MM.1S (cell line): ENCODE measurements around the gene LGALS9.
"Not testable (repeated sequence)": the region's sequence is repeated elsewhere in the genome, so short reads cannot be mapped to it uniquely, and the experiment has no call there.

ENCODE experiments used
- DNase-seq: peaks from one replicate; pipeline ENCODE4 v3.0.0-alpha.2; 2015
- H2AFZ ChIP-seq: fragments of 300-600 bp; sonication (generic); 2 replicates; pipeline ENCODE4 v1.6.0; 2016; ENCODE audit warnings: antibody characterized with exemption, low read length
- H3F3A ChIP-seq: fragments of 300-600 bp; sonication (generic); 2 replicates; pipeline ENCODE4 v1.6.1; 2016; ENCODE audit warnings: mild to moderate bottlenecking, antibody characterized with exemption, low read length, moderate library complexity, mixed read lengths; ENCODE audit not compliant: insufficient read depth
- H3K27ac ChIP-seq: fragments of 300-600 bp; sonication (generic); 2 replicates; pipeline ENCODE4 v1.5.1; 2016; ENCODE audit warnings: mild to moderate bottlenecking, low read length
- H3K27me3 ChIP-seq: fragments of 300-600 bp; sonication (generic); replicated peaks from 2 replicates; pipeline ENCODE4 v1.6.0; 2016; ENCODE audit warnings: low read length; ENCODE audit not compliant: insufficient read depth
- H3K36me3 ChIP-seq: fragments of 300-600 bp; sonication (generic); replicated peaks from 2 replicates; pipeline ENCODE4 v1.6.1; 2016; ENCODE audit warnings: mild to moderate bottlenecking, low read length, mixed read lengths; ENCODE audit not compliant: insufficient read depth
- H3K4me1 ChIP-seq: fragments of 300-600 bp; sonication (generic); 2 replicates; pipeline ENCODE4 v1.6.1; 2016; ENCODE audit warnings: low read length, mixed read lengths
- H3K4me2 ChIP-seq: fragments of 300-600 bp; sonication (generic); 2 replicates; pipeline ENCODE4 v1.6.0; 2016; ENCODE audit warnings: low read depth, low read length
- H3K4me3 ChIP-seq: fragments of 300-600 bp; sonication (generic); 2 replicates; pipeline ENCODE4 v1.5.1; 2016; ENCODE audit warnings: low read length, mixed read lengths
- H3K79me2 ChIP-seq: fragments of 300-600 bp; sonication (generic); 2 replicates; pipeline ENCODE4 v1.6.1; 2016; ENCODE audit warnings: mixed run types, low read length, mixed read lengths
- H3K9ac ChIP-seq: fragments of 300-600 bp; sonication (generic); 2 replicates; pipeline ENCODE4 v1.6.1; 2016; ENCODE audit warnings: low read length, mixed read lengths
- H3K9me2 ChIP-seq: fragments of 300-600 bp; sonication (generic); replicated peaks from 2 replicates; pipeline ENCODE4 v1.6.1; 2016; ENCODE audit warnings: mild to moderate bottlenecking, low read length, mixed read lengths; ENCODE audit not compliant: insufficient read depth
- H3K9me3 ChIP-seq: fragments of 300-600 bp; sonication (generic); replicated peaks from 2 replicates; pipeline ENCODE4 v1.6.1; 2016; ENCODE audit warnings: mild to moderate bottlenecking, low read length, mixed read lengths; ENCODE audit not compliant: insufficient read depth
- H4K20me1 ChIP-seq: fragments of 300-600 bp; sonication (generic); 2 replicates; pipeline ENCODE4 v1.6.1; 2016; ENCODE audit warnings: mild to moderate bottlenecking, low read length, moderate library complexity, mixed read lengths; ENCODE audit not compliant: insufficient read depth
- EZH2 ChIP-seq: fragments of 300-600 bp; sonication (generic); optimal IDR thresholded peaks from 2 replicates; pipeline ENCODE3; 2017; ENCODE audit warnings: low read depth, mild to moderate bottlenecking, antibody characterized with exemption, low read length, mixed read lengths
- EZH2phosphoT487 ChIP-seq: fragments of 300-600 bp; sonication (generic); IDR thresholded peaks from 2 replicates; pipeline ENCODE4 v1.6.1; 2018; ENCODE audit warnings: antibody characterized with exemption, low read length
- TF ChIP-seq, protein P1 (sequence below): fragments of 300-600 bp; sonication (generic); IDR thresholded peaks from 2 replicates; pipeline ENCODE4 v1.5.1; 2016; ENCODE audit warnings: antibody characterized with exemption, low read length, mixed read lengths

LGALS9 gene

DNA sequence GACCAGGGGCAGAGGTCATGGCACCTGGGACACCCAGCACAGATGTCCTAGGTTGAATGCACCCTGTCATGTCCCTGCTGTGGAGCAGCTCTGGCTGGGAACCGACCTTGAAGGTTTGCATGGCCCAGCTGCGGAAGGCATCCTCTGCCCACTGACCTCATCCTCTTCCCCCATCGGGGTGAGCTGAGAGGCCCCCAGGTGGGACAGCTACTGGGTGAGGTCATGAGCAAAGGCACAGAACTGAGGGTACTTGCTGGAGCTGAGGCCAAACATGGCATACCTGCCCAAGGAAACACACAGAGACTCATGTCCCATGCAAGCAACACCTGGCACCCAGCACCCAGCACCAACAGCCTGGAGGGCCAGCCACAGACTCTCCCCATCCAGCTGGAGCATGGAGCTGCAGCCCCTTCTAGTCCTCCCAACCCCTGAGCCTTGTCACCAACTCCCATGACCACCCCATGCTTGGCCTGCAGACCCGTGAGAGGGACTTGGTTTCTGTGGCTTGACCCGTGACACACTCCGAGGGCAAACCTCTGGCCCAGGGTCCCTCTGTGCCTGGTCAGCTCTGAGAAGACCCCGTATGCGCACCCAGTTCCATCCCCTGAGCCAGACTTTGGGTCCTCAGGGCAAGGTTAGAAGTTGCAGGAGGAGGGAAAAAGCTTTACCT is 33.1 kb downstream of the LGALS9 start:
- Histone ChIP-seq H2AFZ (no peak overlapping the region), H3K9me2 (no peaks in the 10 kb centered on the region), H3F3A (no peaks in the 10 kb centered on the region), H3K4me3 (no peak overlapping the region), H3K27me3 (peaks cover 9% of the 10 kb centered on the region), H3K27ac (no peak overlapping the region), H3K4me2 (no peak overlapping the region), H3K36me3 (no peaks in the 10 kb centered on the region), H3K79me2 (no peaks in the 10 kb centered on the region), H4K20me1 (no peaks in the 10 kb centered on the region), H3K9ac (no peak overlapping the region), H3K9me3 (no peaks in the 10 kb centered on the region), H3K4me1 (no peaks in the 10 kb centered on the region)
- TF ChIP-seq EZH2, result no peak
- TF ChIP-seq EZH2phosphoT487, result no peak
- TF ChIP-seq, protein P1, sequence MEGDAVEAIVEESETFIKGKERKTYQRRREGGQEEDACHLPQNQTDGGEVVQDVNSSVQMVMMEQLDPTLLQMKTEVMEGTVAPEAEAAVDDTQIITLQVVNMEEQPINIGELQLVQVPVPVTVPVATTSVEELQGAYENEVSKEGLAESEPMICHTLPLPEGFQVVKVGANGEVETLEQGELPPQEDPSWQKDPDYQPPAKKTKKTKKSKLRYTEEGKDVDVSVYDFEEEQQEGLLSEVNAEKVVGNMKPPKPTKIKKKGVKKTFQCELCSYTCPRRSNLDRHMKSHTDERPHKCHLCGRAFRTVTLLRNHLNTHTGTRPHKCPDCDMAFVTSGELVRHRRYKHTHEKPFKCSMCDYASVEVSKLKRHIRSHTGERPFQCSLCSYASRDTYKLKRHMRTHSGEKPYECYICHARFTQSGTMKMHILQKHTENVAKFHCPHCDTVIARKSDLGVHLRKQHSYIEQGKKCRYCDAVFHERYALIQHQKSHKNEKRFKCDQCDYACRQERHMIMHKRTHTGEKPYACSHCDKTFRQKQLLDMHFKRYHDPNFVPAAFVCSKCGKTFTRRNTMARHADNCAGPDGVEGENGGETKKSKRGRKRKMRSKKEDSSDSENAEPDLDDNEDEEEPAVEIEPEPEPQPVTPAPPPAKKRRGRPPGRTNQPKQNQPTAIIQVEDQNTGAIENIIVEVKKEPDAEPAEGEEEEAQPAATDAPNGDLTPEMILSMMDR, result no peak
- no peak for DNase-seq

DNA sequence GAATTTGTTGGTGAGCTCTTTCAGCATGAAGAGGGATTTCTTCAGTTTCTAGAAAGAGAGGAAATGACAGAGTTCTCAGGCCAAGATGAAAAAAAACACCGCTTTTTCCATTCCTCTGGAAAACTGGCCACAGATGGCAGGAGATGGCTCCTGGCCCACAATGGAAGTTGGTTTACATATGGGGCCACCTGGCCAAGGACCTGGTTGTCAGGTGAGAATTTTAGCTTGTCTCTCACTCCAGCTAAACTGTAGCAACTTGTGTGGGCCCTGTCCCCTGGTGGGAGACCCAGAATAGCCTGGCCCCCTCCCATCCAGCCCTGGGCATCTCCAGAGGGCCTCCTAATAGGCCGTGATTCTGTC is 33.6 kb downstream of the LGALS9 start:
- Histone ChIP-seq H3K9me2 (no peaks in the 10 kb centered on the region), H3K4me2 (no peak overlapping the region)
- no peak for DNase-seq

DNA sequence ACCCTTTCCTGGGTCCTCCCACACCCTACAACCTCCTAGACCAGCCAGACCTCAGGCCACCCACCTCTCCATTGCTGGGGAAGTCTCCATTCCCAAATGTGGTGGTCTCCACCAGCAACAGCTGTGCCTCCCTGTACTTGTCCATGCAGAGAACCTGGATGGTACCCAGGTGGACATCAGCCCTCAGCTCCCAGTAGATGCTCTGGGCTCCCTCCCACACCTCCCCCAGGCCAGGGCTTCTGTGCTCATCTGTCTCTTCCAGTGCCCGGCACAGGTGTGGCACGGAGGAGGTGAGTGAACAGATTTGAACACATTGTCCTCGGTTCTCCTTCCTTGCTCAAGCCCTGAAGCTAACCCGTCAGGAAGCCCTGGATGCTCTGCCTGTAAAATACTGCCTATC is 34.6 kb downstream of the LGALS9 start:
- Histone ChIP-seq H3F3A (no peaks in the 10 kb centered on the region), H3K36me3 (no peaks in the 10 kb centered on the region), H3K9ac (no peak overlapping the region), H3K27me3 (peaks cover 10% of the 10 kb centered on the region), H3K9me3 (no peaks in the 10 kb centered on the region), H3K4me1 (no peaks in the 10 kb centered on the region), H3K4me2 (no peak overlapping the region), H2AFZ (no peak overlapping the region), H3K4me3 (no peak overlapping the region), H3K79me2 (no peaks in the 10 kb centered on the region), H3K9me2 (no peaks in the 10 kb centered on the region), H4K20me1 (no peaks in the 10 kb centered on the region), H3K27ac (no peak overlapping the region)
- no peak for TF ChIP-seq EZH2phosphoT487
- TF ChIP-seq, protein P1, result no peak
- TF ChIP-seq EZH2, result no peak
- no peak for DNase-seq

More for the DNA sequence above, 33.6 kb downstream of the LGALS9 start:
- no peak for TF ChIP-seq EZH2phosphoT487
- no peaks in the 10 kb centered on the region for H3F3A ChIP-seq
- no peaks in the 10 kb centered on the region for H4K20me1 ChIP-seq
- H3K27ac ChIP-seq, result no peak overlapping the region
- H3K9ac ChIP-seq, result no peak overlapping the region
- H3K4me3 ChIP-seq, result no peak overlapping the region
- H3K27me3 ChIP-seq, result peaks cover 10% of the 10 kb centered on the region
- H3K79me2 ChIP-seq, result no peaks in the 10 kb centered on the region
- H3K9me3 ChIP-seq, result no peaks in the 10 kb centered on the region
- H3K4me1 ChIP-seq, result no peaks in the 10 kb centered on the region
- H3K36me3 ChIP-seq, result no peaks in the 10 kb centered on the region
- no peak overlapping the region for H2AFZ ChIP-seq

DNA sequence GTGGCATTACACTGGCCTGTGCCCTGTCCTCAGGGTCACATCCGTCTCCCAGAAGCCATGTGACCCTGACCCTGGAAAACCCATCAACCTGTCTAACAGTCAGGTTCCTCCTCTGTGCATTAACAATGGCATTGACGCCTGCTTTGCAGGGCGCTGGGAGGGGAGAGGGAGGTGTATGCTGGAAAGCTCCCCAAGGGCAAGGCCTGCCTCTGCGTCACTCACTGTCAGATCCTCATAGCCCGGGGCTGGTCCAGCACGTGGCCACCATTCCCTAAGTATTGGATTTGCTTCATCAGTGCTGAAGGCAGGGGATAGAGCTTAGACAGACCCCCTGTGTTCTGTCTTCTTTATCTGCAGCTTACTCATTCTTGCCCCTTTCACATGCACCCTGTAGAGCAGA is 35.3 kb downstream of the LGALS9 start:
- H3K4me2 ChIP-seq, H3K4me1 ChIP-seq, H3K27ac ChIP-seq, H3K9me2 ChIP-seq, H4K20me1 ChIP-seq, H3F3A ChIP-seq, H3K36me3 ChIP-seq, H3K79me2 ChIP-seq, H2AFZ ChIP-seq, H3K9me3 ChIP-seq, DNase-seq, H3K9ac ChIP-seq, H3K27me3 ChIP-seq, H3K4me3 ChIP-seq: not testable (repeated sequence)
